Pons (tissue), 1 donor: ENCODE results near the gene SGO1.
"Not testable (repeated sequence)": the region's sequence is repeated elsewhere in the genome, so short reads cannot be mapped to it uniquely, and the experiment has no call there.

Experiments used
- DNase-seq: peaks from one replicate; pipeline ENCODE4 v3.0.0-alpha.2; 2016; ENCODE audit warnings: low spot score

The SGO1 gene

GRCh38 chr3:20185679-20186599 lies at the start of gene SGO1:
SGO1 (minus strand) TSS chr3:20186206; CDS start chr3:20184027, 2,179 bp downstream.
- peak; percentile 97 for DNase-seq

GRCh38 chr3:20235796-20236195 lies 49.8 kb upstream of the SGO1 start:
- no peak for DNase-seq

GRCh38 chr3:20232906-20233780 lies 47.1 kb upstream of the SGO1 start:
- DNase-seq: no peak

GRCh38 chr3:20230954-20231353 lies 44.9 kb upstream of the SGO1 start:
- no peak for DNase-seq

GRCh38 chr3:20225769-20226168 lies 39.8 kb upstream of the SGO1 start:
- peak; percentile 74 for DNase-seq

GRCh38 chr3:20222274-20222673 lies 36.3 kb upstream of the SGO1 start:
- no peak for DNase-seq

- no peak for DNase-seq
These were observed 32.2 kb upstream of the SGO1 start for GRCh38 chr3:20218215-20218614.

GRCh38 chr3:20215636-20216035 lies 29.6 kb upstream of the SGO1 start:
- DNase-seq: no peak

- not testable (repeated sequence) for DNase-seq
These were observed 27.5 kb upstream of the SGO1 start for GRCh38 chr3:20213491-20213890.

GRCh38 chr3:20207945-20208344 lies 21.9 kb upstream of the SGO1 start:
- not testable (repeated sequence) for DNase-seq

GRCh38 chr3:20205898-20206297 lies 19.9 kb upstream of the SGO1 start:
- not testable (repeated sequence) for DNase-seq

GRCh38 chr3:20201143-20201542 lies 15.1 kb upstream of the SGO1 start:
- DNase-seq: no peak

GRCh38 chr3:20197775-20198174 lies 11.8 kb upstream of the SGO1 start:
- no peak for DNase-seq

GRCh38 chr3:20194793-20195460 lies 8.9 kb upstream of the SGO1 start:
- DNase-seq: no peak

- DNase-seq: no peak
These were observed 5.0 kb upstream of the SGO1 start for GRCh38 chr3:20190991-20191390.

GRCh38 chr3:20186600-20187004 lies 596 bp upstream of the SGO1 start:
- DNase-seq: no peak

GRCh38 chr3:20185331-20185678 lies 701 bp downstream of the SGO1 start:
- DNase-seq: no peak

- DNase-seq: no peak
These were observed 3.8 kb downstream of the SGO1 start for GRCh38 chr3:20182206-20182605.

GRCh38 chr3:20181276-20181675 lies 4.7 kb downstream of the SGO1 start:
- DNase-seq: no peak

GRCh38 chr3:20173844-20174410 lies 12.1 kb downstream of the SGO1 start:
- no peak for DNase-seq

- DNase-seq: no peak
These were observed 24.3 kb downstream of the SGO1 start for GRCh38 chr3:20161714-20162113.

GRCh38 chr3:20160230-20160629 lies 25.8 kb downstream of the SGO1 start:
- DNase-seq: peak; percentile 14
